ENCODE data around the gene TIMM21. TPM values are rescaled to one million over a fixed set of nuclear protein-coding genes. Genes with fewer than 3 reads are reported as not detected.

The TIMM21 gene, protein sequence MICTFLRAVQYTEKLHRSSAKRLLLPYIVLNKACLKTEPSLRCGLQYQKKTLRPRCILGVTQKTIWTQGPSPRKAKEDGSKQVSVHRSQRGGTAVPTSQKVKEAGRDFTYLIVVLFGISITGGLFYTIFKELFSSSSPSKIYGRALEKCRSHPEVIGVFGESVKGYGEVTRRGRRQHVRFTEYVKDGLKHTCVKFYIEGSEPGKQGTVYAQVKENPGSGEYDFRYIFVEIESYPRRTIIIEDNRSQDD
- 43.0 and 46.0 TPM in 2 replicates for total RNA-seq (2014; rRNA removed; shearing (Covaris generic))

GRCh38 chr18:74147779-74148542 lies at the start of gene TIMM21, which contains the start of gene FBXO15:
TIMM21 (plus strand) TSS chr18:74148523; CDS start chr18:74148809, 286 bp downstream.
FBXO15 (minus strand) TSS chr18:74147834; CDS start chr18:74147785, 49 bp downstream.
- Histone ChIP-seq H3K36me3 (replicated peaks; ENCODE audit: control insufficient read depth, insufficient read depth, low read length) (no peaks in the 10 kb centered on the region), H3K4me3 (ENCODE audit: insufficient read depth, low read depth, low read length) (peak within 1 kb of the TSS; percentile 96), H3K27me3 (ENCODE audit: control insufficient read depth, insufficient read depth, low read length) (peaks cover 6% of the 10 kb centered on the region)
- DNase-seq = peak; percentile 92

- Histone ChIP-seq H3K27me3 (ENCODE audit: control insufficient read depth, insufficient read depth, low read length) (no peaks in the 10 kb centered on the region), H3K36me3 (replicated peaks; ENCODE audit: control insufficient read depth, insufficient read depth, low read length) (no peaks in the 10 kb centered on the region), H3K4me3 (ENCODE audit: insufficient read depth, low read depth, low read length) (no peak overlapping the region)
- DNase-seq = no peak
These were observed 39.9 kb upstream of the TIMM21 start for GRCh38 chr18:74108460-74108859.

DNA sequence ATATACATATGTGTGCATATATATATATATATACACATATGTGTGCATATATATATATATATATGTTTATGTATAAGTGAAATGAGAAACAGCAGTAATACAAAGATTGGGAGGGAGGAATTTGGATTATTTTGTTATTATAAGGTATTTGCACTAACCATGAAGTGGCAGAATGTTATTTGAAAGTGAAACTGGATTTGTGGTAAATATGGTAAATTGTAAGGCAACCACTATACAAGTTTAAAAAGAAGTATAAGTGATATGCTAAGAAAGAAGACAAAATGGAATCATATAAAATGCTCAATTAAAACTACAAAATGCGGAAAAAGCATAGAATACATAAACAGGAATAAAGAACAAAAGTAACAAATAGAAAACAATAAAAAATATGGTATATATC lies 38.2 kb upstream of the TIMM21 start:
- H3K27me3 ChIP-seq (ENCODE audit: control insufficient read depth, insufficient read depth, low read length) = no peaks in the 10 kb centered on the region
- H3K4me3 ChIP-seq (ENCODE audit: insufficient read depth, low read depth, low read length) = no peak overlapping the region
- no peaks in the 10 kb centered on the region for H3K36me3 ChIP-seq (replicated peaks; ENCODE audit: control insufficient read depth, insufficient read depth, low read length)
- no peak for DNase-seq

- Histone ChIP-seq H3K27me3 (ENCODE audit: control insufficient read depth, insufficient read depth, low read length) (no peaks in the 10 kb centered on the region), H3K36me3 (replicated peaks; ENCODE audit: control insufficient read depth, insufficient read depth, low read length) (no peaks in the 10 kb centered on the region), H3K4me3 (ENCODE audit: insufficient read depth, low read depth, low read length) (no peak overlapping the region)
- DNase-seq = no peak
These were observed 37.3 kb upstream of the TIMM21 start for GRCh38 chr18:74110976-74111375.

GRCh38 chr18:74113711-74114110 lies 34.6 kb upstream of the TIMM21 start:
- Histone ChIP-seq H3K36me3 (replicated peaks; ENCODE audit: control insufficient read depth, insufficient read depth, low read length) (no peaks in the 10 kb centered on the region), H3K4me3 (ENCODE audit: insufficient read depth, low read depth, low read length) (no peak overlapping the region), H3K27me3 (ENCODE audit: control insufficient read depth, insufficient read depth, low read length) (no peaks in the 10 kb centered on the region)
- DNase-seq = no peak

GRCh38 chr18:74114116-74114515 lies 34.2 kb upstream of the TIMM21 start:
- DNase-seq = no peak
- Histone ChIP-seq H3K4me3 (ENCODE audit: insufficient read depth, low read depth, low read length) (no peak overlapping the region), H3K36me3 (replicated peaks; ENCODE audit: control insufficient read depth, insufficient read depth, low read length) (no peaks in the 10 kb centered on the region), H3K27me3 (ENCODE audit: control insufficient read depth, insufficient read depth, low read length) (no peaks in the 10 kb centered on the region)

DNA sequence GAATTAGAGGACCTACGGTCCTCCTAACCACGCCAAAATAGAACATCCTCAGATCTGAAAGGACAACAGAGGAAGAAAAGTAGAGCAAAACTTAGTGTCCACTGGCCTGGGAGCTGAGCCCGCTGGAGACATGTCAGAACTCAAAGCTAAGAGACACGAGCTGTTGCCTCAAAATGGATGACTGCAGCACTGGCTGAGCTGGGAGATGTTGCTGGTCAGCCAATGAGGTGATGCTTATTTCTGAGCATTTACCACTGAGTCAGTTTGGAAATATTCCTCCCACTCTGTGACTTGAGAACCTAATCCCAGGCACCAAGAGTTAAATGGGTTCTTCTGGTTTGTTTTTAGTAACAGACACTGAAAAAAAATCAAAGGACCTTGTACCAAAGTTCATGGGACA lies 33.3 kb upstream of the TIMM21 start:
- no peak for DNase-seq
- Histone ChIP-seq H3K27me3 (ENCODE audit: control insufficient read depth, insufficient read depth, low read length) (no peaks in the 10 kb centered on the region), H3K4me3 (ENCODE audit: insufficient read depth, low read depth, low read length) (no peak overlapping the region), H3K36me3 (replicated peaks; ENCODE audit: control insufficient read depth, insufficient read depth, low read length) (no peaks in the 10 kb centered on the region)

- H3K4me3 ChIP-seq (ENCODE audit: insufficient read depth, low read depth, low read length) = no peak overlapping the region
- no peaks in the 10 kb centered on the region for H3K36me3 ChIP-seq (replicated peaks; ENCODE audit: control insufficient read depth, insufficient read depth, low read length)
- H3K27me3 ChIP-seq (ENCODE audit: control insufficient read depth, insufficient read depth, low read length) = no peaks in the 10 kb centered on the region
- peak; percentile 40 for DNase-seq
These were observed 31.4 kb upstream of the TIMM21 start for GRCh38 chr18:74116633-74117554.

DNA sequence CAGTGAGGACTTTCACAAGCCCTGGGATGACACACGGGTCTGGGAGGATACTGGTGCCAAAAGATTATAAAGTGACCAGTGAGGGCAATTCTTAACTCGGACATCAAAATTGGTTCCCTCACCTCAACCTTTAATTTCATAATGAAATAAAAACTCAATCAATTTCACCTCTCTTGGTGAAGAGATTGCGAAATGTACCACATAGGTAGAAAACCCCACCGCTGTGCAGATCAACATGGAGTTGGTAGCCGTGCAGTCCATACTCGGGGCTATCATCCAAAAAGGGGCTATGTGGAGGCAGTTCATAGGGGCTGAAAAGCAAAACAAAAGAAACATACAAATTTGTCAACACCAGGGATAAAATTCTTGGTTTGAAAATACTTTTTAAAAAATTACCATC lies 25.1 kb upstream of the TIMM21 start:
- no peak overlapping the region for H3K4me3 ChIP-seq (ENCODE audit: insufficient read depth, low read depth, low read length)
- no peaks in the 10 kb centered on the region for H3K36me3 ChIP-seq (replicated peaks; ENCODE audit: control insufficient read depth, insufficient read depth, low read length)
- DNase-seq = no peak
- H3K27me3 ChIP-seq (ENCODE audit: control insufficient read depth, insufficient read depth, low read length) = no peaks in the 10 kb centered on the region

DNA sequence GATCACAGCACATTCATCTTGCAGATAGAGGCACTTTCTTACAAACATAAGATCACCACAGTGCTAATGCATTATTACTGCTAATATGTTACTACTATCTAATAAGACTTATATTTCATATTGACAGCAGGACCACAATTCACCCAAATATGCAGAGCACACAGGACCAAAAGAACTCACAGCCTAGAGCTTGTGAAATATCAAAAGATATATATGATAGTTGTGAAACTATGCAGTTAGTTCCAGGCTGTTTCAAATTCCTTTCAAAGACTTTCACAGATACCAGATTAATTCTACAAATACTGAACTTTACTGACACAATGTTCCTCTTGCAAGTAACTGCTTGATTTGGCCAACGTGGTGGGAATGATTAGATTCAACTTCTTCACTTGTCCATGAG lies 23.7 kb upstream of the TIMM21 start:
- Histone ChIP-seq H3K27me3 (ENCODE audit: control insufficient read depth, insufficient read depth, low read length) (no peaks in the 10 kb centered on the region), H3K4me3 (ENCODE audit: insufficient read depth, low read depth, low read length) (no peak overlapping the region), H3K36me3 (replicated peaks; ENCODE audit: control insufficient read depth, insufficient read depth, low read length) (no peaks in the 10 kb centered on the region)
- DNase-seq = no peak

GRCh38 chr18:74126684-74127655 lies 21.4 kb upstream of the TIMM21 start:
- peak; percentile 27 for DNase-seq
- H3K4me3 ChIP-seq (ENCODE audit: insufficient read depth, low read depth, low read length) = no peak overlapping the region
- no peaks in the 10 kb centered on the region for H3K27me3 ChIP-seq (ENCODE audit: control insufficient read depth, insufficient read depth, low read length)

DNA sequence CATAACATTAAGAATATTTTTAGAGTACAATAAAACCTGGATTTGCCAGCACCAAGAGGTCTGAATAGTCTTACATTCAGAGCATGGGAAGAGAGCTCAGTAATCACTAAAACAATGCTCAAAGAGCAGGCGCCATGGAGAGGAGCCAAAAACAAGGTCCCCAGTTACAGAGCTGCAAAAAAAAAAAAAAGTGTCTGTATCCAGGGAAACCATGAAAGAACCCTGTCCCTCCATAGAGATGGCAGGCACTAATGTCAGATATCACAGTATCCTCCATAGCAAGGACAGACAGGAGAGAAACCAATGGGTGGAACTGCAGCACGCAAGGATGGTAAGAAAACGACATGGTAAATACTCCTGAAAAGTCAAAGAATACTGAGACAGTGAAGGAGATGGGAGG lies 20.2 kb upstream of the TIMM21 start:
- H3K27me3 ChIP-seq (ENCODE audit: control insufficient read depth, insufficient read depth, low read length) = no peaks in the 10 kb centered on the region
- H3K4me3 ChIP-seq (ENCODE audit: insufficient read depth, low read depth, low read length) = no peak overlapping the region
- DNase-seq = no peak
- H3K36me3 ChIP-seq (replicated peaks; ENCODE audit: control insufficient read depth, insufficient read depth, low read length) = no peaks in the 10 kb centered on the region

More at GRCh38 chr18:74126684-74127655, 21.4 kb upstream of the TIMM21 start:
- no peaks in the 10 kb centered on the region for H3K36me3 ChIP-seq (replicated peaks; ENCODE audit: control insufficient read depth, insufficient read depth, low read length)

DNA sequence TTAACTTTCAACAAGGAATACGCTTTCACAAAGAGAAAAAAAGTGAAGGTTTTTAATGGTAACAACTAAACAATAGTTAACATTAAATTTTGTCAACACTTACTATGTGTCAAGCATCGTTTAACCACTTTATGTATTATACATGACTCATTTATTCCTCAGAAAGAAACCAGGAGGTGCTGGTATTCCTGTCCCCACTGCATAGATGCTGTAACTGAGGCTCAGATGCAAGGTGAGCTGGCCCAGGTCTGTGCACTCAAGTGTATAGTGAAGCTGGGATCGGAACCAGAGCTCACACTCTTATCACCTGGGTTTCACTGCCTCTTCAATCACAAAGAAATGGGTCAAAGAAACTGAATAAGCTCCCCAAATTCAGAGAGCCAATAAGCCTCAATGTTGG lies 17.2 kb upstream of the TIMM21 start:
- DNase-seq = no peak
- Histone ChIP-seq H3K36me3 (replicated peaks; ENCODE audit: control insufficient read depth, insufficient read depth, low read length) (no peaks in the 10 kb centered on the region), H3K4me3 (ENCODE audit: insufficient read depth, low read depth, low read length) (no peak overlapping the region), H3K27me3 (ENCODE audit: control insufficient read depth, insufficient read depth, low read length) (no peaks in the 10 kb centered on the region)
